D341Med (cell line): Measurements from ENCODE around the gene FBLIM1.

Experiments used
- DNase-seq: peaks from one replicate; pipeline ENCODE4 v3.0.0; 2012; ENCODE audit warnings: low spot score

The FBLIM1 gene

DNA sequence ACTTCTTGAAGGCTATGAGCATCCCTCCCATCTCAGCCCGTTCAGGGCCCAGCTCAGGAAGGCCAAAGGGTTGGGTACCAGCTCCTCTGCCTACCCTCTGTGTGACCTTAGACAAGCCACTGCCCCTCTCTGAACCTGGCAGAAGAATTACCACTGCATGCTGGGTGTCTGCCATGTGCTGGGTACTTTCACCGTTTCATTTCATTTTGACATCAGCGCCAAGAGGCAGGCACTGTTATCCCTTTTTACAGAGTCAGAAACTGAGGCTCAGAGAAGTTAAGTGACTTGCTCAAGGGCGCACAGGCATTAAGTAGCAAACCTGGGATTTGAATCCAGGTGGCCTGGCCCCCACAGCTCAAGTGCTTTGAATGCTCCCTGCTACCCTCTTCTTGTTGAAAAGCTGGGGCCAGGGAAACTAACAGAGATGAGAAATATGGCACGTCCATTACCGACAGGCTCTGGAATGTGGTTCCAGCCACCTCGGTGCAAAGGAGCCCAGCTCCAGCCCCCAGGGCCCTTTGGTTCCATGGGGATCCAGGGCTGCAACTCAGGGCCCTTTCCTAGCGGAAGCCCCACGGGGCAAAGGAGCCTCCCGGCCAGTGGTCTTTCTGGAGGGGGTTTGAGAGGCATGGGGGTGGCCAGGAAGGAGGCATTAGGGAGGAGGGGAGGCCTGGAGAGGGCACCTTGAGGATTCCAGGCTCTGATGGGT lies 9.8 kb upstream of the FBLIM1 start:
- DNase-seq, result no peak

DNA sequence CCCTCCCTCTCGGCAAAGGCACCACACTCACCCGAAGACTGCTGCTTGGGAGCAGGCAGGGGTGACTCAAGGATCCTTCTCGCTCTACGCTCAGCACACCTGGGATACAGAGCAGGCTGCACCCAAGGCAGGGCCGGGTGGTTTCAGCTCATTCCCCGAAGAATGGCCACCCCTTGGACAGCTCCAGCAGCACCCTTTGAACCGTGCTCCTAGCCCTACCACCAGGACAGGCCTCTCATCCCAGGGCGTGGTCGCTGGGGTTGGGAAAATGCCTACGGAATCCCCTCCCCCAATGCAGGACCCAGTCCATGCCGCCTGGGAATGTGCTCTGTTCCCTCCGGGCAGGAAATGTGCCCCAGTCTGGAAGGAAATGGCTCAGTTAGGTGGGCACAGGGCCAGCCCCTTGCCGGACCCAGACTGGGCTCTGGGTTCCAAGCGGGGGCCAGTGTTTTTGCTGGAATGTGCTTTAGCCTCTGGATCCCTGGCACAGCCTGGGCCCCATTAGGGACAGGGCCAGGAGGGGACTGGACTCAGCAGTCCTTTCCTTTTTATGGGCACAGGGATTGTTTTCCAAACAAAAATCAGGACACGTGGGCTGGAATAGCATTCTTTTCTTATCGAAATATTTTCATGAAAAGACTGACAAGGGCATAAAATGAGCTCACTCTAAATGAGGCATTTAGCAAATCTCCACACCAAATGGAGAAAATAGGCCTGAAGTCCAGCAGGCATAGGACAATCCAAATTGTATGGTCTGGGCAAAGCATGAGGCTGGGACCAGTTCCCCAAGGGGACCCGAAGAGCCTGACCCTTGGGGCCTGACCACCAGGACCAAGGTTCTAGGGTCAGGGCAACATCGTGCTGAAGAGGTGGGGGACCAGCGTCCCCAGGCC lies 8.9 kb upstream of the FBLIM1 start:
- DNase-seq, result no peak

DNA sequence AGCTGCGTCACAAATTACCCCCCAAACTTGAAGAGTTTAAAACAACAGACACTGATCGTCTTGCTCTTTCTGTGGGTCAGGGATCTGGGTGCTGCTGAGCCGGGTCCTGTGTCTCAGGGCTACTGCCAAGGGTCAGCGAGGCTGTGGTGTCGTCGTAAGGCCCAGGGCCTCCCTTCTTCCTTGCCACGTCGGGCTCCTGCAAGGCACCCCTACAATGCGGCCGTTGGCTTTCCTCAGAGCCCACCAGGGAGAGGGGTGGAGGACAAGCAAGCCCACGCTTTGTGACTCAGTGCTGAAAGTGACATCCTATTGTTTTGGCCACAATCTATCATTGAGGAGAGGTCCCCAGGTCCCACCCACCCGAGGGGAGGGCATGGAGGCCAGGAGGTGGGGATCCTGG lies 7.7 kb upstream of the FBLIM1 start:
- no peak for DNase-seq

DNA sequence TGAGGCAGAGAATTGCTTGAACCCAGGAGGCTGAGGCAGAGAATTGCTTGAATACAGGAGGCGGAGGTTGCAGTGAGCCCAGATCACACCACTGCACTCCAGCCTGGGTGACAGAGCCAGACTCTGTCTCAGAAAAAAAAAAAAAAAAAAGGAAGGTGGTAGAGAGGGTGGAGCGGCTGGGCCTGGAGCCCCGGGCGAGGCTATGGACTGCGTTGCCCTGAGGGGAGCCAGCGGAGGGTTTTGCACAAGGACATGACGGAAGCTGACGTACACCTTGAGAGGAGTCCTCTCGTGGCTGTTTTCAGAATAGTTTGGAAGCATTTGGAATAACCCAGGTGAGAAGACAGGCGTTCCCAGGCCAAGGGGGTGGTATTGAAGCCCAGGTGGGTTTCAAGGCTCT lies 6.9 kb upstream of the FBLIM1 start:
- DNase-seq, result no peak

DNA sequence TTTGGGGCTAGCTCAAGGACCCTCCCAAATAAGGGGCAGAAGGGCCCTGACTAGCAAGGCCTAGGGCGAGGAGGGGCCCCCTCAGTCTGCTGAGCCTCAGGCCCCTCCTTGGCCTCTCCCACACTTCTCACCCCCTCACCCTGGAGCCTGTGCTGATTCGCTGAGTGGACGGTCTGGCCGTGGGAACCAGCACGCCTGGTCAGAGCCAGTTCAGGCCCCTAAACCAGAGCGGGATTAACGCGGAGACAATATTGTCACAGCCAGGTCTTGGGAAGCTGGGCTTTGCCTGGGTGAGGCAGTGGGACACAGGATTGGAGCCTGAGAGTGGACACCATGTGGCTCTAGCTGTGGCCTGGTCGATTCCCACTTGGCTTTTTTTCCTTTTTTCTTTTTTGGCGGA lies 4.8 kb upstream of the FBLIM1 start:
- no peak for DNase-seq

DNA sequence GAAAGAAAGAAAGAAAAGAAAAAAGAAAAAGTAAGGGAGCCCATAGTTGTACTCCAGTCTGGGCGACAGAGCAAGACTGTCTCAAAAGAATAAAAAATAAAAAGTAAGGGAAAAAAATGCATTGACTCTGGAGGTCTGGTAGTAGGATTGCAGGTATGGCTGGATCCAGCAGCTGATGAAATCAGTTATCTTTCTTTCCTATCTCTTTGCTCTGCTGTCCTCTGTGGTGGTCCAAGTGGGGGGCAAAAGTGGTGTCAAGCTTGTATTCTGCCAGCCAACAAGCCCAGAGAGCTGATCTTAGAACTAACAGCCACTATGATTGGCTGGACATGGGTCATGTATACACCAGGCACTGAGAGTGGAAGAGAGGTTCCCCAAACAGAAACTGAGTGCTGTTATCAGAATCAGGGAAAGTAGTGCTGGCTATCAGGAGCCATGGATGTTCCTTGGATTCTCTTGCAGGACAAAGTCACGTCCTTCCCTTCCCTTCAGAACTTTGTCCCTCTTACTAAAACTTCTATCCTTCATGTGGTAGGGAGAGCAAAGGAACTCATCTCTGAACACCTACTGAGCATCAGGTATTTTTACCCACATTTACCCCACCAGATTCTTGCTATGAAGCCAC lies 3.5 kb upstream of the FBLIM1 start:
- no peak for DNase-seq

DNA sequence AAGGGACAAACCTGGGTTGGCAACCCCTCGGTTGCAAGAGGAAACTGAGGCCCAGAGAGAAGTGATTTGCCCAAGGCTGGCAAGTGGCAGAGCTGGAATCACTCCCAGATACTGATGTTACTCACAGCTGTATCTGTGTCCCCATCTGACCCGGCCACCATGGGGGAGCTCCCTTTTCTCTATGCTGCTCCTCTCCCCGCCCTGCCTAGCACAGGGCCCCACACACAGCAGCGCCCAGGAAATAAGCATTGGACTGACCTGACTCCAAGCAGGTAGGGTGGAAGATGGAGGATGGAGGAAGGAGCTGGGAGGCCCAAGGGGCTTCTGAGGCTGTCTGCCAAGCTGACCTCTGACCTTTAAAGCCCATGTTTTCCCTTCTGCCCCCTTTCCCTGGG lies 3.0 kb upstream of the FBLIM1 start:
- no peak for DNase-seq

DNA sequence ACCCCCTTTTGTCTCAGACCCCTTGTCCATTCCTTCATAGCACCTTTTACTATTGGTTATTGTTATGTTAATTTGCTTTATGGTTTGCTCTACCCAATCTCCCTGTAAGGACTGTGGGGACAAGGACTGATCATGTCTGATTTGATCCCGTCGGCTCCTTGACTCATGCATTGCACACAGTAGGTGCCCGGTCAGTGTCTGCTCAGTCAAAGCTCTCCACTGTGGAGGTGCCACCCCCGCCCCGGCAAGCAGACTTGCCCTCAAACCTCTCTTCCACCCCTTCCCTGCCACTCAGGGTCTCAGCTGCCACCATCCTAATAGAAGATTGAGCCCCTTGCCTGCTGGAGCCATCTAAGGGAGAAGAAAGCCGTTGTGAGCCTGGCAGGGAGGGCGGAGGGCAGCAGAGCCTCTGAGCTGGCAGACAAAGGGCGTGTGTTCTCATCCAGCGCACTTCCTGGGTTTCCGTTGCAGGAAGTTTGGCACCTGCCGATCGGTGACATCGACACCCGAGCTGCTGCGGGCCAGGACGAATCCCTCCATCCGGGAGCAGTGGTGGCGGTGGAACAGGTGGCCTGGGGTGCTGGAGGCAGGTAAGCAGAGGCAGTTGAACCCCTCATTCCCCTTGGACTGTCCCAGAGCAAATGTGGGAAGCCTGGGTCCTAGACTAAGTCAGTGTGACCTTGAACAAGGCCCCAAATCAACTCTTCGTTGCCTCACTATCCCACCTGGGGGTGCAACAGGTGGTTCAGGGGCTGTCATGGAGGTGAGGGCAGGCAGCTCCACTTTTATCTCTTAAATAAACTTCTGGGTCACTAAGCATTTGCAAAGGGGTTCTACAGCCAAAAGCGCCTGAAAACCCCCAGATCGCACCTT lies 2.2 kb upstream of the FBLIM1 start:
- no peak for DNase-seq

DNA sequence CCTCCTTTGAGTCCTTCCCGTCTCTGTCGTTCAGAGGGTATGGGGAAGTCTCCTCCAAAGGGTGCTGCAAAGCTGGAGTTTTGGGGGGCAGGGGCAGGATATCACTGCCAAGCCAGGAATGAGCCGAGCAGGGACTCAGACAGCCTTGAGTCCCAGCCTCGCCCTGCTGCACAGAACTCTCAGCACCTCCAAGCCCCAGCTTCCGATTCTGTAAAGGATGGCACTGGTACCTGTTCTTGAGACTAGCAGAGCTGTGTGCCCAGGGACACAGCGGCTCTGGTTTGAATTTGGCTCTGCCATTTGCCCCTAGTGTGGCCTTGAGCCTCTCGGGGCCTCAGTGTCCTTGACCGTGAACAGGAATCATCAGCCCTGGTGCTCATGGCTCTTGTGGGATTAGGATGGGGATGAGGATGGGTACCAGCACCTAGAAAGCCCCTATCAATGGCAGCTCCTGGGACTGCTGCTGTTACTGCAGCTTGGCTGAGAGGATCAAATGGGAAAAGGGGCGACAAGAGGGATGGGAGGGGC lies 1.5 kb upstream of the FBLIM1 start:
- DNase-seq, result no peak

DNA sequence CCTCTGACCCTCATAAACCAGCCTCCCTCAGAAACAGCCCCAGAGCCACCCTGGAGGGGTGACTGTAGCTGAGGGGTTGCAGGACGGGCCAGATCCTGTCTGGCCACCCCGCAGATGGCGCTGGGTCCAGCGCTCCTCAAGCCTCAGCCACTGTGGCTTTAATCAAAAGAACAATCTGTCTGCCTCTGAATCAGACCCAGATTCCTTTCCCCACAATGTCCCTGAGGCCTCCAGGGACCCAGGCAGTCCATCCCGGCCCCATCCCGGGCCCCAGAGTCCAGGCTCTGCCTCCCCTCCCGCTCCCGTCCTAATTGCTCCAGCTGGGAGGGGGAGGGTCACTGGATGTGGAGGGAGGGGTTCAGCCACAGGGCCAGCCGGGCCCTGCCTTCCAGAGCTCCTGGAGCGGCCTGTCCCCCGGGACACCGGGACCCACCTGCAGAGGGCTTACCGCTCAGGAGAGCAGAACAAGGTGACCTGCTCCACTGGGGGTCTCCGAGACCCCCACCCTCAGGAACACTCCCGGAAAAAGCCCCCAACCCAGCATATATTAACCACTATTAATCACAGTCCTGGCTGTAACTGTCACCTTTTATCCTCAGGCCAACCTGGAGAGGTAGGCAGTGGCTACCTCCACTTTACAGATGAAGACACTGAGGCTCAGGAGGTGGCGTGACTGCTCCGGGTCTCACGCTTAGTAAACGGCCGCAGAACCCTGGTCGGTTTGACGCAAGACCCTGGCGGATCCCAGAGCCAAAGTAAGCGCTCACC lies 836 bp upstream of the FBLIM1 start:
- DNase-seq, result no peak

DNA sequence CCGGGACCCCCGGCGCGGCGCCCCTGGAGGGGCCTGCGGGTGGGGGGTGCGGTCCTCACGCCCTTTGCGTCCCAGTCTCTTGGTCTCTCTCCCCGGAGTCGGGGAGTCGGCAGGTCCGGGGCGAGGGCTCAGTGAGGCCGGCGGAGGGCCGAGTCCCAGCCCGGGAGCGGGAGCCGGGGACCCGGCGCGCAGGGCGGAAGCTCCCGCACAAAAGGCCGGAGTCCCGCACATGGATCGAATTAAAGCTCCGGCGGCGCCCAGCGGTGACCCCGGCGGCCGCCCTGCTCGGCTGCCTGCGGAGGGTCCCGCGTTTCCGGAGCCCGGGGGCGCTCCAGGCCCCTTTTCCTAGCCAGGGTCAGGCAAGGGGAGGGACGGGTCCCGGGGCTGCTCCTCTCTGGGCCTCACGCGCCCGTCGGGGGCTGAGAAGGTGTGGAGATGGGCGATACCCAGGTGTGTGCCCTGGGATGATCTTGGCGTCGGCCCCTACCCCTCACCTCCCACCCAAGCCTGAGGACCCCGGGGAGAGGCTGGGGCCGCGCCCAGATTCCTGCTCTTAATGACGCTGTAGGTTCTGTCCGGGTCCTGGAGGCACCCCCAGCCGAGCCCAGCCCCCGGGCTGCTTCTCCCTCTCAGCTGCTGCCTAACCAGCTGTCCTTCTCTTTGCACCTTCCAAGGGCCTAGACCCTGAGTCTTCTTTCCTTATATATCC lies 512 bp downstream of the FBLIM1 start:
- DNase-seq, result peak; percentile 70

DNA sequence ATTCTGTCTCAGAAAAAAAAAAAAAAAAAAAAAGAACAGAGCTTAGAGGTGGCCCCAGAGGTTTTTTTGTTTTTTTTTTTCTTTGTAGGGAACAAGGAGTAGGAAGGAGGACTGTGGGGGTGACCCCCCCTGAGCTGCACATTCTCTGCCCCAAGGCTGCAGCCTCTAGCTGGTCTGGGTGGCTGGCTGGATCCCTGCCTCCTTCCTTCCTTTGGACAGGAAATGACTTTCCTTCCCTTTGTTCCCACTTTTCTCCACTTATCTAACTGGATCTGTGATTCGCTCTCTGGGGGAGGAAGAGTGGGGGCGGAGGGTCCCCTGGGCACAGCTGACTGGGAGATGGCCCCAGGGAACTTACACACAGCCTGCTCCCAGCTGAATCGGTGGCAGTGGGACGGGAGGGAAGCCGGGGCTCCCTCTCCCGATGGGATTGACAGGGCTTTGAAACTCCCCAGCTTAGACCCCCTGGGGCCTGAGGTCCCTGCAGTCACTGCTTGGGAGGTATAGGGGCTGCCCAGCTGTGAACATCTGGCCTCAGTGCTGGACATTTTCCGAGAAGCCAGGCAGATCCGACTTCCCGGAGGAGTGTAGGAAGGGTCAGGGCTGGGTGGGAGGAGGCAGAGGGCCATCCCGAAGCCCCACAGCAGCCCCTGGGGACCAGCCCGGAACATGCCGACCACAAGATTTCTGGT lies 2.1 kb downstream of the FBLIM1 start:
- DNase-seq, result no peak

DNA sequence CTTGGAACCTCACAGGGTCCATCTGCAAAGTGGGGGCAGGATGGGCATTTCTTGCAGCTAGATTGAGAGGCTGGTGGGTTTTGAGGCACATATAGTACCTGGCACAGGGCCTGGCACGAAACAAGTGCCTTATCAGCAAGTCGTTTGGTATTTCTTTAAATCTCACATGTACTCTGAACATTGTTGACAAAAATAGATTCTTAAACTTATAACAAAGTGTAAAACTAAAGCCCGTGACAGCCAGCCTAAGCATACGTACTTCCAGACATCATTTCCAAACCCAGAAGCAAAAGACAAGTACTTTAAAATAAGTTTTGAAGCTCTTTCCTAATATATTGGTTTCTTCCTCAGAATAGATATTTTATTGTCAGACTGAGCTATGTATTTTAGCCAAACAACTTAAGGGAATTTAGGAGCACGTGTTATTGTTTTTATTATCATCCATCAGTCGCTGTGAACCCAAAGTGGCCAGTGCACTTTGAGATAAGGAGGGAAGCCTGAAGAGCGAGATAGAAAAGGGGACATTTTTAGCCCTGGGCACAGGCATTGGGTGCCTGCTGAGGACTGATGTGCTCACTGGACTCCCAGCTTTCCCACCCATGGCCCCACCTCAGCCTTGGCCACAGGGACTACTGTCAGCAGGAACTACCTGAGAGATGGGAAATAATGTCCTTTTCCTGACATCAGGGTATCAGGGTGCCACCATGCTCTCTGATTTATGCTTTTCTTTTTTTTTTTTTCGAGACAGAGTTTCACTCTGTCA lies 3.0 kb downstream of the FBLIM1 start:
- no peak for DNase-seq

DNA sequence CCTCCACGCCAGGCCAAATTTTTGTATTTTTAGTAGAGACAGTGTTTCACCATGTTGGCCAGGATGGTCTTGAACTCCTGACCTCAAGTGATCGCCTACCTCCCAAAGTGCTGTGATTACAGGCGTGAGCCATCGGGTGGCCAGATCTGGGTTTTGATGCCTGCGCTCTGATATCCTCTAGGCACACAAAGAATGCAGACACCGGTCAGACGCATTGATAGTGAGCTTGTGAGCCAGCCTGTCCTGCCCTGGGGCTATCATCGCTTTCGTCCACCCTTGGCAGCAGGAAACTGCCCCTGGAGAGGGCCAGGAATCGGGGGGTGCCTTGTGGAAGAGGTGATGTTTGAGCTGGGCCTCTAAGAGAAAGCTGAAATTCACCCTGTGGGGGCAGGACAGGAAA lies 4.0 kb downstream of the FBLIM1 start:
- DNase-seq, result no peak

DNA sequence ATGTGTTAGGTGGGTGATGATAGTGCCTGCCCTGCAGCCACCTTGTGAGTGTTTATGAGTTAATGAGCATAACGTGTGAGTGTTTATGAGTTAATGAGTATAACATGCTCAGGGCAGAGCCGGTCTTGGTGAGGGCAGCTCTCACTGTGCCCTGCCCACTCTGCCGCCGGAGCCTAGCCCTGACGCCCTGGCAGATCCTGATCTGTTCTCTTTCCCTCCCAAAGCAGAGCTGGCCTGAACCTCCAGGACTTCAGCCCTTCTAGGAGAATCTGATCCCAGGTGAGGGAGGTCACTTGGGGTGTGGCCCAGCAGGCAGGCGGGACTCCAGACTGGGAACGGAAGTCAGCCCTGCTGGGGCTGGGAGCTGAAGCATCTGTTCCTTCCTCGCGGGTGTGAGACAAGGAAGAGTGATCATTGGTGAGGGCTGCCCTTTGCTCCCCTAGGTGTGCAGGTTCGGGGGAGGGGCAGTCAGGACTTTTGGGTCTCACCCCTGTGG lies 5.7 kb downstream of the FBLIM1 start:
- DNase-seq, result no peak

DNA sequence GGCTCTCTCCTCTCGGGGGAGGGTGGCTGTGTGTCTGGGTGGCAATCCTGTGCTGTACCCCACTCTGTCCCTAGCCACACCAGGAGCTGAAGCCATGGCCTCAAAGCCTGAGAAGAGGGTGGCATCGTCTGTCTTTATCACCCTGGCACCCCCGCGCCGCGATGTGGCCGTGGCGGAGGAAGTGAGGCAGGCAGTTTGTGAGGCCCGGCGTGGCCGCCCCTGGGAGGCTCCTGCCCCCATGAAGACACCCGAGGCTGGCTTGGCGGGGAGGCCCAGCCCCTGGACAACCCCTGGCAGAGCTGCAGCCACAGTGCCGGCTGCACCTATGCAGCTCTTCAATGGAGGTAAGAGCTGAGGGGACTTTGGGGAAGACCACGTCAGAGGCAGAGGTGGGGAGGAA lies 6.3 kb downstream of the FBLIM1 start:
- DNase-seq, result no peak

DNA sequence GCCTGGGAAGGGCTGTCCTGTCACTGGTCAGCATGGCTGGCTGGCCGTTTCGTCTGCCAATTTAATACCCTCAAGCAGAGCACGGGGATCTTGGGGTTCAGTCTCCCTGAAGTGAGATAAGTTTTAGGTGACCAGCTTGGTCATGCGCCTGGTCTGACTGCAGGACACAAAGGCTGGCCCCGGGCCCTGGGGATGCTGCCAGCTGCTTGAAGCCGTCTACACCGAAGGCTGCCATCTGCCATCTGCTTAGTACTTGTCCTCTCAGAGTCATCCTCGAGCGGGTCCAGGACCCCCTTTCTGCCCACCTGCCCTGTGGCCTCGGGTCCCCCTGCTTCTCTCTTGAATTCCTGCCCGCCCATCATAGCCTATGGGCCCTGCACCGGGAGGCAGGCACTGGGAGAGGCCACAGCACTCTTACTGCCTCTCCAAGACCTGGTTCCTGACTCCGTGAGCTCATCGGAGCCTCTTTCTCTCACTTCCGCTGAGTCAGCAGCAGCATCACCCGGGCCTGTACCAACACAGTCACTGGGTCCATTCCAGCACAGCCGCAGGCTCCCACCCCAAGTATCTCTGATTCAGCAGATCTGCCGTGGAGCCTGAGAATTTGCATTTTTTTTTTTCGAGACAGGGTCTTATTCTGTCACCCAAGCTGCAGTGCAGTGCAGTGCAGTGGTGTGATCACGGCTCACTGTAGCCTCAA lies 7.0 kb downstream of the FBLIM1 start:
- no peak for DNase-seq

DNA sequence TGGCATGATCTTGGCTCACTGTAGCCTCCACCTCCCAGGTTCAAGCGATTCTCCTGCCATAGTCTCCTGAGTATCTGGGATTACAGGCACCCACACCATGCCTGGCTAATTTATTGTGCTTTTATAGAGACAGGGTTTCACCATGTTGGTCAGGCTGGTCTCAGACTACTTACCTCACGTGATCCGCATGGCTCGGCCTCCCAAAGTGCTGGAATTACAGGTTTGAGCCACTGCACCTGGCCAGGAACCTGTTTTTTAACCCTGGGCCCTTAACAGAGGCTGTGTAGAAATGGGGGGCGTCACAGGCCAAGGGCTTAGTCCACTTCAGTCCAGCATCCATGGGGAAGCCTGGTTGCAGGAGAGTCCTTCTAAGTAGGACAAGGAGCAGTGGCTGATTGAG lies 9.3 kb downstream of the FBLIM1 start:
- no peak for DNase-seq
